Spinal cord (tissue), 10 donors: ENCODE measurements around the gene PHOSPHO2. TPM values are rescaled to one million over a fixed set of nuclear protein-coding genes. Genes with fewer than 3 reads are reported as not detected.

Experiments
- DNase-seq, 6 donors: peaks; one replicate each; pipeline versions ENCODE4 v3.0.0 to v3.0.0-alpha.2; 2013 to 2015; ENCODE audit warnings: low spot score in 6 of 6, low read depth in 4 of 6
- H3K27ac ChIP-seq: one replicate; pipeline ENCODE4 v1.5.1; 2013; ENCODE audit warnings: low read depth, low read length, control low read depth
- H3K27me3 ChIP-seq: one replicate; pipeline ENCODE4 v1.6.1; 2013; ENCODE audit warnings: low read length; ENCODE audit not compliant: control insufficient read depth, insufficient read depth
- H3K36me3 ChIP-seq: one replicate; pipeline ENCODE4 v1.6.1; 2013; ENCODE audit warnings: low read length; ENCODE audit not compliant: control insufficient read depth, insufficient read depth
- H3K4me1 ChIP-seq: one replicate; pipeline ENCODE4 v1.6.1; 2013; ENCODE audit warnings: low read length; ENCODE audit not compliant: control insufficient read depth, insufficient read depth
- H3K4me3 ChIP-seq: one replicate; pipeline ENCODE4 v1.5.1; 2013; ENCODE audit warnings: low read depth, low read length, control low read depth
- H3K9me3 ChIP-seq: one replicate; pipeline ENCODE4 v1.6.1; 2013; ENCODE audit warnings: low read length; ENCODE audit not compliant: control insufficient read depth, insufficient read depth
- WGBS: methylation state at CpG from one replicate; pipeline ENCODE4 v1.1.5; 2013; ENCODE audit warnings: missing lambda C conversion rate; ENCODE audit not compliant: insufficient coverage; 5-methylcytosine and 5-hydroxymethylcytosine counted together
- long read RNA-seq, 4 donors: transcript quantifications; one replicate each; lab custom pipeline, GENCODE V29; 2026
- polyA plus RNA-seq, 2 donors: library from polyadenylated mRNA; unstranded; fragments of 120-200 nt; gene quantifications; one replicate each; pipeline ENCODE4 v1.2.1, GENCODE V29; 2013; ENCODE audit not compliant: insufficient read length in 2 of 2
- total RNA-seq, 2 donors: library from RNA; depleted of rRNA in 1 of 2; stranded (reverse); fragments of 120-200 nt in 1 of 2; fragments of >200 nt in 1 of 2; gene quantifications; one replicate each; pipeline versions ENCODE4 v1.2.3 to v1.2.4, GENCODE V29; 2013 to 2014
- donor health status: healthy.

The PHOSPHO2 gene, protein sequence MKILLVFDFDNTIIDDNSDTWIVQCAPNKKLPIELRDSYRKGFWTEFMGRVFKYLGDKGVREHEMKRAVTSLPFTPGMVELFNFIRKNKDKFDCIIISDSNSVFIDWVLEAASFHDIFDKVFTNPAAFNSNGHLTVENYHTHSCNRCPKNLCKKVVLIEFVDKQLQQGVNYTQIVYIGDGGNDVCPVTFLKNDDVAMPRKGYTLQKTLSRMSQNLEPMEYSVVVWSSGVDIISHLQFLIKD
- total RNA-seq: 10 to 100 TPM in 1 of 2 donors, 1 to 10 TPM in 1; 8.7 to 11.7 TPM
- 10 to 100 TPM in 1 of 2 donors, 1 to 10 TPM in 1; 9.5 to 11.1 TPM for polyA plus RNA-seq
- long read RNA-seq, donor 1, transcript PHOSPHO2-201 (4 exons, 1,125 nt): major isoform, 5 of 7 reads
- long read RNA-seq, donor 1, partial matches to known transcripts: 0 of 7 reads
- long read RNA-seq, donor 1, other reads (novel, unspliced or antisense): 0 of 7 reads
- long read RNA-seq, donor 2, partial matches to known transcripts: 0 of 1 reads
- long read RNA-seq, donor 2, other reads (novel, unspliced or antisense): 0 of 1 reads
- long read RNA-seq, donor 3, partial matches to known transcripts: 0 of 4 reads
- long read RNA-seq, donor 3, other reads (novel, unspliced or antisense): 0 of 4 reads
- long read RNA-seq, donor 4, partial matches to known transcripts: 0 of 6 reads
- long read RNA-seq, donor 4, other reads (novel, unspliced or antisense): 0 of 6 reads

DNA sequence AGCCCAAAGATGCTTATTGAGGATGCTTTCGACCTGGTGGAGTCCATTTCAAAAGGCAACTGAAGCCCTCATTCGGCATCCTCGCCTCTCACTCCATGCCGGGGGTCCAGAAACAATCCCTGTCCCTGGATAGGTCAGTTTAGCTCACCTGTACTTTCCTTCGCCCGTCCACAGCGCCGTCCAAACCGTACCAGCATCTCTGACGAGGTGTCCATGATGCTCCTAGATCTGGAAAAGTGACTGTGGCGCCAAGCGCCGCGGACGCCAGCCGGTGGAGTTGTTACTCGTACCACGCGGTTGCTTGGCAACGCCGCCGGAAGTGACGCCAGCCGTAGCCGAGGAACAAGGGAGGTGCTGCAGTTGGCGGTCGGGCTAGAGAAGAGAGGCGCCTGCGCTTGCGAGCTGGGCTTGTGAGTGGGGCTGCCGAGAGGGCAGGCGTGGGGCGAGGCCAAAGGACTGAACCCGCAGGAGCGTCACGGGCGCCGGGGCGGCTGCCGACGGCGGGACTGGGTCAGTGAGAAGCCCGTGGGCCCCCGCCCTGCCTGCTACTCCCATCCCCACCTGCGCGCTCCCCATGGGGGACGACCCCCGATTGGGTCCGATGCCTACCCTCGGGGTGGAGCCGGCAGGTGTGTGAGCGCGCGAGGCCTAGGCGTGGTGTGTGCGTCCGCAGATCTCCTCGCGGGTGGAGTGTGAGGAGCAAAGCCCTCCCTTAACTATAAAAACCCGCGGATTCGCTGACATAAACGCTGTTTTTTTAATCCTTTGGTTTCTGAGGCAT is at the start of gene PHOSPHO2, which contains the start of gene CFAP210:
Gene PHOSPHO2 (plus strand): TSS at position 357 of the 781 bp plus-strand sequence. CDS start 6,503 bp downstream, outside the sequence.
Gene CFAP210 (minus strand): TSS at position 293 of the 781 bp plus-strand sequence. CDS start 78 bp downstream, at position 215.
- Histone ChIP-seq H3K4me1 (peaks cover 10% of the 10 kb centered on the region), H3K27ac (peak within 1 kb of the TSS; percentile 91), H3K9me3 (peaks cover 6% of the 10 kb centered on the region), H3K27me3 (no peaks in the 10 kb centered on the region), H3K4me3 (peak within 1 kb of the TSS; percentile 93), H3K36me3 (no peaks in the 10 kb centered on the region)
- DNase-seq: peak; percentile 86 to 99 (median 94)
- WGBS: 0% methylated on average over 54 of the region's 63 CpGs

GRCh38 chr2:169647496-169647895 is 46.8 kb upstream of the PHOSPHO2 start:
- no peaks in the 10 kb centered on the region for H3K36me3 ChIP-seq
- no peaks in the 10 kb centered on the region for H3K9me3 ChIP-seq
- peak in 1 of 6 donors; percentile 3 for DNase-seq
- WGBS: 100% methylated on average over 1 of the region's 2 CpGs
- no peaks in the 10 kb centered on the region for H3K4me1 ChIP-seq
- no peak overlapping the region for H3K27ac ChIP-seq
- H3K27me3 ChIP-seq: no peaks in the 10 kb centered on the region
- H3K4me3 ChIP-seq: no peak overlapping the region

GRCh38 chr2:169649278-169649677 is 45.0 kb upstream of the PHOSPHO2 start:
- Histone ChIP-seq H3K27ac (no peak overlapping the region), H3K4me1 (no peaks in the 10 kb centered on the region), H3K4me3 (no peak overlapping the region), H3K27me3 (no peaks in the 10 kb centered on the region), H3K9me3 (no peaks in the 10 kb centered on the region), H3K36me3 (no peaks in the 10 kb centered on the region)
- WGBS: no CpG with 5 or more reads among the region's 1 CpG
- no peak for DNase-seq

GRCh38 chr2:169653636-169654035 is 40.6 kb upstream of the PHOSPHO2 start:
- Histone ChIP-seq H3K27ac (no peak overlapping the region), H3K4me1 (no peaks in the 10 kb centered on the region), H3K36me3 (no peaks in the 10 kb centered on the region), H3K9me3 (no peaks in the 10 kb centered on the region), H3K4me3 (no peak overlapping the region), H3K27me3 (no peaks in the 10 kb centered on the region)
- 100% methylated on average over 1 of the region's 3 CpGs for WGBS
- DNase-seq: no peak

- H3K27me3 ChIP-seq: no peaks in the 10 kb centered on the region
- no peak overlapping the region for H3K27ac ChIP-seq
- no peaks in the 10 kb centered on the region for H3K9me3 ChIP-seq
- no peak for DNase-seq
- no peaks in the 10 kb centered on the region for H3K4me1 ChIP-seq
- WGBS: 72% methylated on average over 2 of the region's 3 CpGs
- no peaks in the 10 kb centered on the region for H3K36me3 ChIP-seq
- H3K4me3 ChIP-seq: no peak overlapping the region
Measured at GRCh38 chr2:169656164-169656563, 38.1 kb upstream of the PHOSPHO2 start.

- H3K4me3 ChIP-seq: no peak overlapping the region
- H3K4me1 ChIP-seq: no peaks in the 10 kb centered on the region
- no peak overlapping the region for H3K27ac ChIP-seq
- no peaks in the 10 kb centered on the region for H3K36me3 ChIP-seq
- H3K27me3 ChIP-seq: no peaks in the 10 kb centered on the region
- WGBS: no CpG with 5 or more reads among the region's 1 CpG
- H3K9me3 ChIP-seq: no peaks in the 10 kb centered on the region
- DNase-seq: no peak
Measured at GRCh38 chr2:169658877-169659276, 35.4 kb upstream of the PHOSPHO2 start.

DNA sequence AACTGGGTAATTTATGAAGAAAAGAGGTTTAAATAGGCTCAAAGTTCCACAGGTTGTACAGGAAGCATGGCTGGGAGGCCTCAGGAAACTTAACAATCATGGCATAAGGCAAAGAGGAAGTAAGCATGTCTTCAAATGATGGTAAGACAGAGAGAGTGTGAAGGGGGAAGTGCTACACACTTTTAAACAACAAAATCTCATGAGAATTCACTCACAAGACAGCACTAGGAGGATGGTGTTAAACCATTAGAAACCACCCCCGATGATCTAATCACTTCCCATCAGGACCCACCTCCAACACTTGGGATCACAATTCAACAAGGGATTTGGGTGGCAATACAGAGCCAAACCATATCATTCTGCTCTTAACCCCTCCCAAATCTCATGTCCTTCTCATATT is 34.9 kb upstream of the PHOSPHO2 start:
- 100% methylated on average over 1 of the region's 1 CpG for WGBS
- Histone ChIP-seq H3K4me1 (no peaks in the 10 kb centered on the region), H3K9me3 (no peaks in the 10 kb centered on the region), H3K27ac (no peak overlapping the region), H3K36me3 (no peaks in the 10 kb centered on the region), H3K4me3 (no peak overlapping the region), H3K27me3 (no peaks in the 10 kb centered on the region)
- DNase-seq: no peak

- H3K4me1 ChIP-seq: no peaks in the 10 kb centered on the region
- no peaks in the 10 kb centered on the region for H3K36me3 ChIP-seq
- no peaks in the 10 kb centered on the region for H3K9me3 ChIP-seq
- no peak overlapping the region for H3K27ac ChIP-seq
- no peak for DNase-seq
- H3K27me3 ChIP-seq: no peaks in the 10 kb centered on the region
- H3K4me3 ChIP-seq: no peak overlapping the region
- 39% methylated on average over 3 of the region's 3 CpGs for WGBS
Measured at GRCh38 chr2:169661265-169661664, 33.0 kb upstream of the PHOSPHO2 start.

GRCh38 chr2:169662744-169663143 is 31.5 kb upstream of the PHOSPHO2 start:
- no peaks in the 10 kb centered on the region for H3K9me3 ChIP-seq
- no peak overlapping the region for H3K4me3 ChIP-seq
- WGBS: 92% methylated on average over 1 of the region's 1 CpG
- no peaks in the 10 kb centered on the region for H3K36me3 ChIP-seq
- no peak overlapping the region for H3K27ac ChIP-seq
- no peak for DNase-seq
- H3K27me3 ChIP-seq: no peaks in the 10 kb centered on the region
- H3K4me1 ChIP-seq: no peaks in the 10 kb centered on the region
